Measurements from ENCODE around the gene HIP1R. TPM values are rescaled to one million over a fixed set of nuclear protein-coding genes. Genes with fewer than 3 reads are reported as not detected.

Gene HIP1R
- total RNA-seq, 1 experiment from 2014 or later: 14.1 TPM

GRCh38 chr12:122860854-122861586 is 25.8 kb downstream of the HIP1R start:
- no peak for DNase-seq (ENCODE audit: low read depth)

DNA sequence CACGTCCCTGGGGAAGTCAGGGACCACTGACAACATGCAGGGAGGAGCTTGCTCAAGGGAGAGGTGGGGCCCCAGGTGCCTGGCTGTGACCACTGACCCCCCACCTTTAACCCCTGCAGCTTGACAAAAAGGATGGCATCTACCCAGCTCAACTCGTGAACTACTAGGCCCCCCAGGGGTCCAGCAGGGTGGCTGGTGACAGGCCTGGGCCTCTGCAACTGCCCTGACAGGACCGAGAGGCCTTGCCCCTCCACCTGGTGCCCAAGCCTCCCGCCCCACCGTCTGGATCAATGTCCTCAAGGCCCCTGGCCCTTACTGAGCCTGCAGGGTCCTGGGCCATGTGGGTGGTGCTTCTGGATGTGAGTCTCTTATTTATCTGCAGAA is 26.3 kb downstream of the HIP1R start:
- no peak for DNase-seq (ENCODE audit: low read depth)

- no peak for DNase-seq (ENCODE audit: low read depth)
These were observed 26.9 kb downstream of the HIP1R start for GRCh38 chr12:122862110-122862634.

DNA sequence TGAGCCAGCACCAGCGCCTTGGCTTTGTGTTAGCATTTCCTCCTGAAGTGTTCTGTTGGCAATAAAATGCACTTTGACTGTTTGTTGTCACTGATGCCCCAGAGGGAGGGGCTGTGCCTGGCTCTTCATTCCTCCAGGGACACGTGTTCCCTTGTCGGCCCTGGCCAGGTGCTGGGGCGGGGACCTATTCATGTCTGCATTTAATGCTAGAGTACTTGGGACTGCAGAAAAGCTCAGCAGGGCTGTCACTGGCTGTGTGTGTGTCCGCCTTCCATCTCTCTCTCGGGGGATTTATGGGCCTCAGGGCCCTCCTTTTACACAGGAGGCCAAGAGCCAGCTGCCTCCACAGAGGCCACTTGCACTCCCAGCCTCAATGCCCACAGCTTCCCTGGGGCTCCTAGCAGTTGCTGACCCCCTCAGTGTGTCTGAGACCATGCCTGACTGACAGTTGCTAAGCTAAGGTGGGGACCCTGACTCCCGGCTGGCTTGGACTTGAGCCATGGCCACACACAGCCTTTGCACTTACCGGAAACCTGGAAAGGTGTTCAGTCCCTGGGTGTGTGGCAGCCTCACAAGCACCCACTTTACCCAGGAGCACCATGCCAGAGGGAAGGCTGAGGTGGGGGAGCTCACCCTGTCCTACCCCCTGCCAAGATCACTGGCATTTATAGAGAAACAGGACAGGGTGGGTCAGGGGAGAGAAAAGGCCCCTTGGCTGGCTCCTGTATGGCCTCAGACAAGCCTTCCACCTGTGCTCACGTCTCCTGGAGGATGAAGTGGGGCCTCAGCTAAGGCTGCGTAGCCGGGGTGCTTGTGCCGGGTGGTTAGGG is 27.8 kb downstream of the HIP1R start:
- DNase-seq (ENCODE audit: low read depth): no peak

DNA sequence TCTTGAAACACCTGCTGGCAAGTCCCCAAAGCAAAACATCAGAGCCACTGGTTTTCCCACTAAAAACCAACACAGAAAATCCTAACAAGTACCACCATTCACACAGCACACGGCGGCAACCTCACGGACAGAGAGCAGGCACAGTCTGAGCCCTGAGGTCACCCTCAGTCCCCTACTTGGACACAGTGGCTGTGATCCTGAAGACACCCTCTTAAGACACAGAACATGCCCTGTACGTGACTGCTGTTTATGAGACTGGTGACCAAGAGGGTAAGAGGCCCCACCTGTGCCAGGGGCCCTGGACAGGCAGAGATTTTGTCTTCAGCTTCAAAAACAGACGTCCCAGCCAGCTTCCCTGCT is 29.6 kb downstream of the HIP1R start:
- no peak for DNase-seq (ENCODE audit: low read depth)

- DNase-seq (ENCODE audit: low read depth): no peak
These were observed 30.3 kb downstream of the HIP1R start for GRCh38 chr12:122865268-122866231.

DNA sequence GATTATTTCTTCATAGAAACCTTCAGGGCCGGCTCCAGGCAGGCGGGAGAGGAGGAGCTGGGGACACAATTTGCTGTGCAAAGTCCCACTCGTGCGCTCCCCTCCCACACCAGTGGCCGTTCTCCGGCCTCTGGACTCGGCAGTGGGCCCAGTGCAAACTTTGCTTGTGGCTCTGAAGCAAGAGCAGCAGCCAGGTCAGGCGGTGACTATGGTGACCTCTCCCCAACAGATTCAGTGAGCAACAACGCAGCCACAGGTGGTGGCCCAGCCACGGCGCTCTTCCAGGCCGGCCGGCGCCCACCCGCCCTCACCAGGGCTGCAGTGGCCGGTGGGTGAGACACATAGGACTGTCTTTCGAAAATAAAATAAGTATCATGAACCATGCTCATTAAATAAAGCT is 31.1 kb downstream of the HIP1R start:
- DNase-seq (ENCODE audit: low read depth): no peak

- DNase-seq (ENCODE audit: low read depth): no peak
These were observed 31.8 kb downstream of the HIP1R start for GRCh38 chr12:122866950-122867607.

DNA sequence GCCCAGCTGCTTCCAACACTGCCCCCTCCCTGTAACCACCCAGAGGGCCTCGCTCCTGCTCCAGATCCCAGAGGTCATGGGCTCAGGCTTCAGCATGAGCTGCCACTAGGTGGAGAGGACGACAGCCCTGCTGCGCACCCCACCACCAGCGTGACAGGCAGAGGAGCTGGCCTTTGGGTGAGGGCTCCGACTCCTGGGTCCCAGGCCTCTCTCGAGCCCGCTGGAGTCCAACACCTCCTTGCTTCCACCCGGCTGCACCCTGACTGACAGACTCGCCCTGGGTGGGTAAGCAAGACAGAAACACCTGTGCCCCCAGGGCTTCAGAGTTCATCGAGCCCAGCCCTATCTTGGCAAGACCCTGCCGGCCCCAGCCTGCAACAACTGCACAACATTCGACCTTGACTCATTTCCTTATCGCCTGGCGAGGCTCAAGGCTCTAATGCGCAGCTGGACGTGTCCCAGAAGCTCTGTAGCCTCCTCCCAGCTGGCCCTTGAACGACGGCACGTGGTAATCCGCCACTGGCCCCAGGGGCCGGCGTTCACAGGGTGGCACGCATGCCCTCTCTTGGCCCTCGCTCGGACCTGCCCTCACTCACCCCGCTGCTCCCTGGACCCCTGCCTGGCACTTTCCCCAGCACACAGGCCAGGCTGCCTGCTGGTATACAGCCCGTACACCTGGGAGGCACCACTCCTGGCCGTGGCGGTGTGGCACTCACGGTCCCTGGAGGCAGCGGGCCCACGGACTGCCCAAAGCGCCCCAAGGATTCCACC is 32.6 kb downstream of the HIP1R start:
- DNase-seq (ENCODE audit: low read depth): no peak

- DNase-seq (ENCODE audit: low read depth): no peak
These were observed 33.4 kb downstream of the HIP1R start for GRCh38 chr12:122868471-122869177.

- no peak for DNase-seq (ENCODE audit: low read depth)
These were observed 34.1 kb downstream of the HIP1R start for GRCh38 chr12:122869207-122869973.

DNA sequence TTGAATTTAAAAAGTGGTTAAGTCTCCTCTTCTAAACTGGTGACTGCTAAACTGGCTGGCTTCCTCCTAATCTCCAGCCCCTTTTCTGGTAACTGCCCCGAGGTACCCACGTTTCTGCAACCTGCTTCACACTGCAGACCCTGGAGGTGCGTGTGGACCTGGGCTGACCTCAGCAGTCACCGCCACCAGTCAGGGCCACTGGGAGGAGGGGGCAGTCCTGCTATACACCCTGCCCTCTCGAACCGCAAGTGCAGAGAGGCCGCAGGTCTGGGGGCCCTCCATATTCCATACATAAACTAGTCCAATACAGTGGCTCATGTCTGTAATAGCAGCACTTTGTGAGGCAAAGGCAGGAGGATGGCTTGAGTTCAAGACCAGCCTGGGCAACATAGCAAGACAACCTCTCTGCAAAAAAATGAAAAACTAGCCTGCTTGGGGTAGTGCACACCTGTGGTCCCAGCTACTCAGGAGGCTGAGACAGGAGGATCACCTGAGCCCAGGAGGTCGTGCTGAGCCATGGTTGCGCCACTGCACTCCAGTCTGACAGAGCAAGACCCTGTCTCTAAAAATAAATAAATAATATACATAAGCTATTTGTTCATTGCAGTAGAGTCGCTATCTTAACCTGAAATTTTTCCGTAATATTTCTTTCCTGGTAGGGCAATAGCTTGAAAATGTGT is 35.0 kb downstream of the HIP1R start:
- no peak for DNase-seq (ENCODE audit: low read depth)

DNA sequence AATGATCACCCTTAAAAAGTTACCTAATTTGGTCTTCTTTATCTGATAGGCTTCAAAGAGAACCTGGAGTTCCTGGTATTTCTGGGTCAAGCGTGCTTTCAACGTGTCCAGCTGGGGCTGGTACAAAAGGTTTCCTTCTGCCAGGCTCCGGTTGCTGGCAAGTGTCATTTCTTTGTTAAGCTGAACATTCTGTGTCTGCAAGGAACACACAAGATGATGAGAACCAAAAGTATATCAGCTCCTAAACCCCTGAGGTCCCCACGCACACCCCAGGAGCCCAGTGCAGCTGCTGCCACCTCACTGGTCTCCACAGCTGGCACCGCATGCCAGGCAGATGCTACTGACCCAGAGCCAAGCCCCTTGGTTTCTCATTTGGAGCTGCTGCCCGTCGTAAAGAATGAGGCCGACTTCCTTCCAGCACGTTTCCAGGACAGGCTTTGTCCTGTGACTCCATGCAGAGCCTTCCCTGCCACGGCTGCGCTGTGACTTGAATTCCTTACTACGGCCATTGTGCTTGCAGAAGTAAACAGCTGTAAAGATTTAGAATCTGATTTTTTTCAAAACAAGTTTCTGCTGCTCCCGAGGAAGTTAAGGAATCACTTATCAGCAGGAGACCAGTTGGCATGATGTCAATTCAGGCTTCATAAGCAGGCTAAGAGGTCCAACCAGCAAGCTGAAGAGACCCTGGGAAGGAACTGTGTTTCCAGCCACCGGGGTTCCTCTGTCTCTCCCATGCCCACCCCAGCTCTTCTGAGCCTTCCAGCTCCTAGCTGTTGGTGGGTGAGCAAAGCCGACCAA is 35.8 kb downstream of the HIP1R start:
- peak; percentile 94 for DNase-seq (ENCODE audit: low read depth)

DNA sequence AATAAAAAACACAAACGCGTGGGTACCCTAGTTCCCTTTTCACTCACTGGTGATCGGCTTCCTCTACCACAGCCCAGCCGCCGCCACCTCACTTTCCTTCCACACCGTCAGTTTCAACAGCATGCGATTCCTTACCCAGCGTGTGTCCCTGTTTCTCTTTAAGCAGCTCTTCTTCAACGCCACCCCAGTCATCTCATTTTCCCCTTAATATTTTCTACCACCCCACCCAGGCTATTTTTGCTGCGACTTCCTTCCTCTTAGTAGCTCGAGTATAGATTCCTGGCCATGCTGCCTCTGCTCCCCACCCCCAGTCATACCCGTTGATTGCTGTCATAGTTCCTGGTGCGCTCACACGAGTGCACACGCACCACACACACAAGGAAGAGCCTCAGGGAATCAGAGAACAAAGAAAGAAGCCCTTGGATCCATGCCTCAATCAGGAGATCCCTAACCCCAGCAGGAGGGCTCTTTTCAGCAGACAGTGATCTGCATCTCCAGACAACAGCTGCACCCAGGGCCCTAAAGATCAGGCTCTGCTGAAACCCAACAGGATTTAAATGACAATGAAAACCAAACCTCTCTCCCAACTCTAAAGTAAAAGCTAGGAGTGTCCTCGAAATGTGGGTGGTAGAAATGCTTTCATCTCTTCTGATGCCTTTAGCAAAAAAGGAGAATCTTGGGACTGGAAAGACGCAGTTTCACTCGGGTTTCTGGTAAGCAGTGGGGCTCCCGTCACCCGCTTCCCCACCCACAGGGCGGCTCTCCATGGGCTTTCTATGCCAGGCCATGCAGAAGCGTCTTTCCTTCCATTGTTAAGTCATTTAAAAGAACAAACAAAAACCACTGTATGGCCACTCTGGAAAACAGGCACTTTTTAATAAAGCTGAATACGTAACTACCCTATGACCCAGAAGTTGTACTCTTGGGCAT is 36.9 kb downstream of the HIP1R start:
- peak; percentile 94 for DNase-seq (ENCODE audit: low read depth)

- no peak for DNase-seq (ENCODE audit: low read depth)
These were observed 37.6 kb downstream of the HIP1R start for GRCh38 chr12:122872815-122873361.

DNA sequence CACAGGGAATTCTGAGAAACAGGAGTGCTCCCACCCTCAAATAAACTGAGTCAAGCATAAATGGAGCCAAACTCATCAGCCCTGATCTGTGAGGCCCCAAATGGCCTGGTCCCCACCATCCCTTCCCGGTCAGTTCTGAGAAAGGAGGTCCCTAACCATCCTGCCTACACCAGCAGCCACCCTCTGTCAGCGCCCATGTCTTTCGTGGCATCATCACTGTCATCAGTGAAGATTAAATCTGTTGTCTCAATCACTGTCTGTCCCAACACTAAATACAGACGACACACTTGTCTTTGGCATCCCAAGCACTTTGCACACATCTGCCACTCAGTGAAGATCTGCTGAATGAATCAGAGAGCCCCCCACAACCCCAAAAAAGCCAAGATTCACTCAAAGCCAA is 38.3 kb downstream of the HIP1R start:
- DNase-seq (ENCODE audit: low read depth): no peak
